H1 (cell line): Measurements from ENCODE around the gene CIAO3. TPM values are rescaled to one million over a fixed set of nuclear protein-coding genes. Genes with fewer than 3 reads are reported as not detected.

Source experiments
- CTCF ChIA-PET: fragments of 300-600 bp; sonication (Branson Sonifier 250); formaldehyde crosslinking; loops from one replicate; lab custom pipeline; 2021; ENCODE audit not compliant: partially characterized antibody; lab: Charles Lee
- POLR2A ChIA-PET: fragments of 300-600 bp; sonication (Branson Sonifier 250); formaldehyde crosslinking; loops from one replicate; lab custom pipeline; 2021; ENCODE audit warnings: inconsistent platforms; ENCODE audit not compliant: partially characterized antibody; lab: Charles Lee
- DNase-seq, 2 experiments: peaks; one replicate each; pipeline versions ENCODE4 v3.0.0 to v3.0.0-alpha.2; 2010 to 2022; ENCODE audit warnings: low spot score in 2 of 2, low read depth in 1 of 2, mixed read lengths in 1 of 2
- FAIRE-seq: peaks from 2 replicates; lab custom pipeline; 2011; peaks lifted over from hg19 to GRCh38; lab: Jason Lieb, UNC
- H2AFZ ChIP-seq: 2 replicates; pipeline ENCODE4 v1.8.1; 2012; ENCODE audit warnings: low read length, inconsistent platforms
- H2AK5ac ChIP-seq: 2 replicates; pipeline ENCODE4 v1.6.1; 2013; ENCODE audit warnings: low read depth, low read length
- H2BK120ac ChIP-seq: replicated peaks from 2 replicates; pipeline ENCODE3; 2013; ENCODE audit warnings: low read depth, low read length, inconsistent platforms
- H2BK12ac ChIP-seq: 2 replicates; pipeline ENCODE4 v1.6.1; 2013; ENCODE audit warnings: low read depth, low read length
- H2BK15ac ChIP-seq: 2 replicates; pipeline ENCODE4 v1.6.1; 2013; ENCODE audit warnings: low read length
- H2BK20ac ChIP-seq: 2 replicates; pipeline ENCODE4 v1.6.1; 2013; ENCODE audit warnings: low read length
- H2BK5ac ChIP-seq: 2 replicates; pipeline ENCODE4 v1.6.1; 2013; ENCODE audit warnings: low read depth, low read length
- H3K14ac ChIP-seq: 2 replicates; pipeline ENCODE4 v1.6.1; 2013; ENCODE audit warnings: inconsistent platforms; ENCODE audit not compliant: insufficient read length
- H3K18ac ChIP-seq: 2 replicates; pipeline ENCODE4 v1.6.1; 2013; ENCODE audit warnings: low read length; ENCODE audit errors: extremely low read depth
- H3K23ac ChIP-seq: 2 replicates; pipeline ENCODE4 v1.6.1; 2013; ENCODE audit warnings: inconsistent platforms; ENCODE audit not compliant: insufficient read length
- H3K23me2 ChIP-seq: 2 replicates; pipeline ENCODE4 v1.6.1; 2013; ENCODE audit warnings: low read depth, low read length
- H3K27ac ChIP-seq: 2 replicates; pipeline ENCODE4 v1.6.1; 2011; ENCODE audit warnings: low read depth, low read length, inconsistent platforms
- H3K27me3 ChIP-seq, 4 experiments: replicated peaks in 1 of 4; 1 replicate in 1 of 4; 2 replicates in 3 of 4; pipeline versions ENCODE4 v1.6.1 to v1.8.1; 2011 to 2013; ENCODE audit warnings: low read length in 3 of 4, mild to moderate bottlenecking in 3 of 4, inconsistent platforms in 2 of 4, mixed read lengths in 2 of 4, moderate library complexity in 1 of 4; ENCODE audit not compliant: control insufficient read depth in 3 of 4, insufficient read depth in 3 of 4; ENCODE audit errors: extremely low read depth in 1 of 4
- H3K36me3 ChIP-seq, 4 experiments: 2 replicates each; pipeline versions ENCODE4 v1.6.1 to v1.8.1; 2011 to 2013; ENCODE audit warnings: mild to moderate bottlenecking in 4 of 4, low read length in 3 of 4, moderate library complexity in 2 of 4, control low read depth in 1 of 4, inconsistent platforms in 1 of 4; ENCODE audit not compliant: insufficient read depth in 4 of 4, control insufficient read depth in 2 of 4
- H3K4ac ChIP-seq: replicated peaks from 2 replicates; pipeline ENCODE3; 2013; ENCODE audit warnings: low read length, low read depth, mixed read lengths, inconsistent platforms; ENCODE audit not compliant: insufficient read length
- H3K4me1 ChIP-seq, 4 experiments: replicated peaks in 1 of 4; 1 replicate in 1 of 4; 2 replicates in 3 of 4; pipeline versions ENCODE4 v1.6.1 to v1.8.1; 2011 to 2013; ENCODE audit warnings: low read length in 3 of 4, inconsistent platforms in 2 of 4, mixed read lengths in 1 of 4; ENCODE audit not compliant: insufficient read depth in 4 of 4, control insufficient read depth in 3 of 4
- H3K4me2 ChIP-seq, 2 experiments: 2 replicates each; pipeline versions ENCODE4 v1.6.1 to v1.8.1; 2011 to 2013; ENCODE audit warnings: low read depth in 2 of 2, low read length in 2 of 2, control low read depth in 1 of 2, inconsistent platforms in 1 of 2, mild to moderate bottlenecking in 1 of 2; ENCODE audit not compliant: insufficient read depth in 1 of 2
- H3K4me3 ChIP-seq, 4 experiments: fragments of 200-600, 300-600 bp in 1 of 4; sonication (generic), shearing (Covaris generic), sonication (Bioruptor Twin) in 1 of 4; 2 replicates each; pipeline versions ENCODE4 v1.5.1 to v1.8.1; 2011 to 2016; ENCODE audit warnings: low read length in 4 of 4, low read depth in 3 of 4, control low read depth in 2 of 4, inconsistent platforms in 2 of 4, mild to moderate bottlenecking in 2 of 4, mixed read lengths in 1 of 4, moderate library complexity in 1 of 4; ENCODE audit not compliant: insufficient read depth in 2 of 4; ENCODE audit errors: extremely low read depth in 1 of 4
- H3K56ac ChIP-seq: replicated peaks from 2 replicates; pipeline ENCODE3; 2013; ENCODE audit warnings: low read depth, mild to moderate bottlenecking, mixed read lengths, low read length, inconsistent platforms; ENCODE audit not compliant: insufficient read length
- H3K79me1 ChIP-seq: 2 replicates; pipeline ENCODE4 v1.6.1; 2013; ENCODE audit warnings: low read depth, low read length, control low read depth
- H3K79me2 ChIP-seq, 2 experiments: 2 replicates each; pipeline versions ENCODE4 v1.6.1 to v1.8.1; 2012 to 2013; ENCODE audit warnings: low read length in 2 of 2, mild to moderate bottlenecking in 2 of 2, inconsistent platforms in 1 of 2; ENCODE audit not compliant: insufficient read depth in 2 of 2, control insufficient read depth in 1 of 2
- H3K9ac ChIP-seq, 4 experiments: replicated peaks in 1 of 4; 1 replicate in 1 of 4; 2 replicates in 3 of 4; pipeline versions ENCODE4 v1.6.1 to v1.8.1; 2011 to 2013; ENCODE audit warnings: low read depth in 3 of 4, low read length in 3 of 4, control low read depth in 2 of 4, mild to moderate bottlenecking in 2 of 4, moderate library complexity in 2 of 4, inconsistent platforms in 1 of 4; ENCODE audit errors: extremely low read depth in 1 of 4
- H3K9me3 ChIP-seq, 2 experiments: 2 replicates each; pipeline versions ENCODE4 v1.6.1 to v1.8.1; 2012 to 2013; ENCODE audit warnings: mild to moderate bottlenecking in 2 of 2, moderate library complexity in 2 of 2, control low read depth in 1 of 2, inconsistent platforms in 1 of 2, low read depth in 1 of 2, low read length in 1 of 2, mixed read lengths in 1 of 2; ENCODE audit not compliant: insufficient read depth in 2 of 2
- H4K20me1 ChIP-seq, 2 experiments: replicated peaks in 1 of 2; 2 replicates each; pipeline versions ENCODE3 to v1.8.1; 2011 to 2013; ENCODE audit warnings: inconsistent platforms in 2 of 2, low read length in 2 of 2, mild to moderate bottlenecking in 1 of 2; ENCODE audit not compliant: insufficient read depth in 2 of 2, control insufficient read depth in 1 of 2
- H4K5ac ChIP-seq: 2 replicates; pipeline ENCODE4 v1.6.1; 2013; ENCODE audit warnings: low read length, low read depth, mixed read lengths, inconsistent platforms; ENCODE audit not compliant: insufficient read length
- H4K8ac ChIP-seq: 2 replicates; pipeline ENCODE4 v1.8.0; 2013; ENCODE audit warnings: mild to moderate bottlenecking, moderate library complexity, low read length, inconsistent platforms; ENCODE audit not compliant: insufficient read depth; ENCODE audit errors: extremely low read depth
- H4K91ac ChIP-seq: replicated peaks from 2 replicates; pipeline ENCODE3; 2013; ENCODE audit warnings: low read length, mixed read lengths, inconsistent platforms; ENCODE audit not compliant: insufficient read length
- CEBPB ChIP-seq: IDR thresholded peaks from 2 replicates; pipeline ENCODE4 v1.6.1; 2012; ENCODE audit warnings: low read depth, low read length
- CHD2 ChIP-seq: IDR thresholded peaks from 2 replicates; pipeline ENCODE4 v1.6.1; 2012; ENCODE audit warnings: low read length, improper control_type of control experiment
- FOSL1 ChIP-seq: IDR thresholded peaks from 2 replicates; pipeline ENCODE4 v1.6.1; 2011; ENCODE audit warnings: mild to moderate bottlenecking, low read depth, low read length, moderate library complexity; ENCODE audit not compliant: insufficient read depth
- MAFK ChIP-seq: IDR thresholded peaks from 2 replicates; pipeline ENCODE4 v1.6.1; 2012; ENCODE audit warnings: low read depth, mild to moderate bottlenecking, improper control_type of control experiment, low read length
- NRF1 ChIP-seq: IDR thresholded peaks from 2 replicates; pipeline ENCODE4 v1.6.1; 2011; ENCODE audit warnings: mild to moderate bottlenecking, low read depth, low read length, improper control_type of control experiment
- POLR2AphosphoS5 ChIP-seq: IDR thresholded peaks from 2 replicates; pipeline ENCODE4 v1.6.1; 2011; ENCODE audit warnings: low read depth, low read length
- RAD21 ChIP-seq, 2 experiments: IDR thresholded peaks in 1 of 2; conservative IDR thresholded peaks in 1 of 2; 2 replicates each; pipeline ENCODE4 v1.6.1; 2011; ENCODE audit warnings: low read depth in 2 of 2, low read length in 2 of 2, improper control_type of control experiment in 1 of 2, inconsistent platforms in 1 of 2, mild to moderate bottlenecking in 1 of 2, moderate library complexity in 1 of 2
- SAP30 ChIP-seq: fragments of 300-600 bp; sonication (generic); IDR thresholded peaks from 2 replicates; pipeline ENCODE4 v1.7.1; 2012; ENCODE audit warnings: low read length, moderate library complexity, mild to moderate bottlenecking, inconsistent platforms; ENCODE audit not compliant: insufficient read depth, insufficient replicate concordance
- SRF ChIP-seq: IDR thresholded peaks from 2 replicates; pipeline ENCODE4 v1.6.1; 2011; ENCODE audit warnings: mild to moderate bottlenecking, low read depth, low read length, moderate library complexity
- TBP ChIP-seq: IDR thresholded peaks from 2 replicates; pipeline ENCODE4 v1.6.1; 2011; ENCODE audit warnings: low read depth, low read length, improper control_type of control experiment
- YY1 ChIP-seq: IDR thresholded peaks from 2 replicates; pipeline ENCODE4 v1.6.1; 2011; ENCODE audit warnings: low read depth, mild to moderate bottlenecking, low read length
- WGBS, 2 experiments: shearing (Covaris generic) in 1 of 2; methylation state at CpG; one replicate each; pipeline versions ENCODE4 v1.1.6 to v1.1.7; 2013 to 2015; ENCODE audit warnings: low lambda C conversion rate in 2 of 2, mixed read lengths in 2 of 2, inconsistent platforms in 1 of 2, low coverage in 1 of 2, missing lambda C conversion rate in 1 of 2; ENCODE audit not compliant: insufficient replicate concordance in 2 of 2, insufficient coverage in 1 of 2, insufficient read length in 1 of 2; ENCODE audit errors: extremely low coverage in 1 of 2, missing lambda C conversion rate in 1 of 2; 5-methylcytosine and 5-hydroxymethylcytosine counted together
- polyA plus RNA-seq, 7 experiments: library from polyadenylated mRNA; depleted of rRNA in 3 of 7; stranded (reverse) in 5 of 7; unstranded in 2 of 7; fragments of >200 nt in 5 of 7; fragments of 200-250 nt in 2 of 7; gene quantifications; 1 replicate in 5 of 7; 2 replicates in 1 of 7; 4 replicates in 1 of 7; pipeline versions ENCODE4 v1.2.1 to v1.2.3, GENCODE V29; 2011 to 2013; ENCODE audit warnings: missing spikeins in 2 of 7, mixed read lengths in 2 of 7
- total RNA-seq: library from RNA; stranded (reverse); fragmentation: NEBNext Ultra II Directional; extraction: Animal tissue kit (Norgen Biotek cat#: 25700); gene quantifications from 2 replicates; pipeline ENCODE4 v1.2.1, GENCODE V29; 2021

CIAO3 gene
- total and polyA plus RNA-seq, 2 of the 8 experiments (the other 6 are each of a cell fraction or from before 2014, with no cell fraction given): 20.0 to 20.4 TPM

GRCh38 chr16:769934-770333 is 29.1 kb upstream of the CIAO3 start:
- no peak for FAIRE-seq
- TF ChIP-seq RAD21 (IDR thresholded peaks at IDR 0.05 in 1 of 2, conservative IDR thresholded peaks at IDR 0.05 in 1 of 2; ENCODE audit: low read depth in 2 of 2, low read length in 2 of 2): no peak
- TF ChIP-seq POLR2AphosphoS5: no peak
- TF ChIP-seq CHD2: no peak
- no peak for TF ChIP-seq CEBPB
- no peak for TF ChIP-seq TBP
- no peak for TF ChIP-seq YY1
- no peak for TF ChIP-seq NRF1
- TF ChIP-seq FOSL1: no peak
- no peak for TF ChIP-seq SRF
- no peak for TF ChIP-seq SAP30
- no peak for TF ChIP-seq MAFK
- H2BK20ac ChIP-seq: no peak overlapping the region
- no peak overlapping the region for H3K4me3 ChIP-seq
- H3K18ac ChIP-seq: no peak overlapping the region
- H2BK120ac ChIP-seq: no peak overlapping the region
- H3K4me1 ChIP-seq: peaks cover 0 to 8% (median 6%) of the 10 kb centered on the region in 4 experiments; a peak in 5 of 7 replicates
- no peak overlapping the region for H2BK15ac ChIP-seq
- no peaks in the 10 kb centered on the region for H3K27me3 ChIP-seq
- no peaks in the 10 kb centered on the region for H4K20me1 ChIP-seq
- H2BK12ac ChIP-seq: no peak overlapping the region
- H3K9ac ChIP-seq: no peak overlapping the region
- H3K9me3 ChIP-seq: no peaks in the 10 kb centered on the region
- H3K79me1 ChIP-seq: no peaks in the 10 kb centered on the region
- H3K27ac ChIP-seq: no peak overlapping the region
- no peak overlapping the region for H3K56ac ChIP-seq
- H3K36me3 ChIP-seq: no peaks in the 10 kb centered on the region
- no peak overlapping the region for H3K4me2 ChIP-seq
- POLR2A ChIA-PET: interaction anchor here (1.0 to 2.3 kb wide), 4 partner anchors 11 to 49 kb away, joined by 3 to 7 read pairs (median 4); partner anchors contain the start of gene ANTKMT
- H4K8ac ChIP-seq: no peak overlapping the region
- H2BK5ac ChIP-seq: no peak overlapping the region; the same call in 1 of the 2 replicates
- no peak overlapping the region for H3K4ac ChIP-seq
- no peak overlapping the region for H4K91ac ChIP-seq
- H2AFZ ChIP-seq: no peak overlapping the region
- no peak overlapping the region for H2AK5ac ChIP-seq
- no peak overlapping the region for H3K14ac ChIP-seq
- H3K79me2 ChIP-seq: no peaks in the 10 kb centered on the region
- DNase-seq: no peak
- 93% methylated on average over 18 of the region's 19 CpGs; no CpG with 5 or more reads in 1 of the 2 experiments for WGBS, 2 experiments
- no peaks in the 10 kb centered on the region; the same call in 1 of the 2 replicates for H3K23me2 ChIP-seq
- no peak overlapping the region for H3K23ac ChIP-seq
- CTCF ChIA-PET: interaction anchor here (0.6 to 1.7 kb wide), 7 partner anchors 10 to 62 kb away, joined by 3 to 5 read pairs (median 4); partner anchors contain the start of gene CIAO3
- H4K5ac ChIP-seq: no peak overlapping the region
